HG02678 (cell line): ENCODE measurements around the gene KCMF1.

Experiments used
- ATAC-seq: cut with Tn5 transposase; IDR thresholded peaks from one replicate; pipeline ENCODE4 v1.9.1; 2021; ENCODE audit warnings: mild to moderate bottlenecking, moderate library complexity; ENCODE audit not compliant: unreplicated experiment

Gene KCMF1

DNA sequence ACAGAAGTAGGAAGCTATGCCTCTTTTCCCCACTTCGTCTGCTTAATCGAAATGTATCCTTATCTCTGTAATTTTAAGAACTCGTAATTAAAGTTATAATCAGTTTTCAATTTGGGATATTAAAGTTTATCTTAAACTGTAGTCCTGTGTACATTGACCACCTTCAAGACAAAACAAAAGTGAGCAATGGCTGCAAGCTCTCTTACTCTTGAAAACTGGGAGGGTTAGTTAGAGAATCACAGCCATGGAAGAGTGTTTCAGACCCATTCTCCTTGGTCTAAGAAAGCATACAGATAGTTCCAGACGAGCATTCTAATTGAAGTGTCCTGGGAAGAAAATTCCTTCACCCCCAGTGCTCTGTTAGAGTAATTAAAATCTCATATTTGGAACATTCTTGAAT lies 2.0 kb downstream of the KCMF1 start:
- no peak for ATAC-seq

DNA sequence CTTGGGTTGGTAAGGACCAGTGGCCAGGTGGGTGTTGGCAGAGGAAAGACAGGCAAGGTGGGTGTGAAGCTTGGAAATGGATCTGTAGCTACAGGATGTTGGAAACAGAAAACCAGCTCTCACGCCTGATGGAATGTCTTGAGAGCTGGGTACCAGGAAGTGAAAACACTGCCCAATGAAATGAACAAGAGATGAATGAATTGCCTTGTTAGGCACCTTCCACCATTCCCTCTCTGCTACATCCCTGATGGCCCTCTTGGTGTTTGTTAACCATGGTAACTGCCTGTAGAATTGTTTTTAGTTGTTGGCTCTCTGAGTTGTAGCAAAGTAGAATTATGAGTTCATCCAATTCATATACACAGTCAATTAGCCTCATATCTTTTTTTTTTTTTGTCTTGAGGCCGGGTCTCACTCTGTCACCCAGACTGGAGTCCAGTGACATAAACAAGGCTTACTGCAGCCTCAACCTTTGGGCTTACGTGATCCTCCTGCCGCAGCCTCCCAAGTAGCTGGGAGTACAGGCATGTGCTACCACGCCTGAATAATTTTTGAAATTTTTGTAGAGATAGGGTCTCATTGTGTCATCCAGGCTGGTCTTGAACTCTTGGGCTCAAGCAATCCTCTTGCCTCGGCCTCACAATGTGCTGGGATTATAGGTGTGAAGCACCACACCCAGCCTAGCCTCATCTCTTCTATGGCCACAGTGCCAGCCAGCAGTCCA lies 9.5 kb downstream of the KCMF1 start:
- ATAC-seq = no peak

DNA sequence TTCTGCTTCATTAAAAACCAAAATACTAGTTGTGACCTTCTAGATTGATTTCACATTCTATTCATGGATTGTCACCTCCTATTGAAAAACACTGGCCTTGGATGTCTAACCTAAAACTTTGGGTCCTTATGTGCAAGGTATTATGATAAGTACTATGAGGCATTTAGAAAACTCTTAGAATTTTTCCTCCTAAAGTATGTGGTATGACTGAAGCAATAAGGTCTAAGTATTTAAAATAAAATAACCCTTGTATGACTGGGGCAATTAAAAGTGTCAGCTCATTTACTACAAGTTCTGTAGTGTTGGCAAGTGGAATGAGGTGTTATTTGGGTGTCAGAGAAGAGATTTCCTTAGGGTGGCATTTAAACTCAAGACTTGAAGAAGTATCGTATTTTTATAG lies 15.1 kb downstream of the KCMF1 start:
- no peak for ATAC-seq

DNA sequence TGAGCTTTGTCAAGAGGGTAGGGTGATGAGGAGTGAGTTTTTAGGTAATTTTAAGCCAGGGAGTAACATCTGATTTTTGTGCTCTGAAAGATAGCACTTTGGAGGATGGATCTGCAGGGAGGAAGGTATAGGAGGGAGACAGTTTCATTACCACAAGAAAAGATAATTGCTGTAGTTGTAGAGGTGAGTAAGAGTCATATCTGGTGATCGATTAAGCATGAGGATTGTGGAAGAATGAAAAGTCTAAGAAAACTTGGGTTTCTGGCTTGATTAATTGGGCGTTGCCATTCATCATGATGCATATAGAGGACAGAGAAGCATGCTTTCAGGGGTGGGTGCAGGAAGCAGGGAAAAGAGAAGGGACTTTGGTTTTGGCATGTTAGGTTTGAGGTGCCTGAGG lies 18.5 kb downstream of the KCMF1 start:
- no peak for ATAC-seq

DNA sequence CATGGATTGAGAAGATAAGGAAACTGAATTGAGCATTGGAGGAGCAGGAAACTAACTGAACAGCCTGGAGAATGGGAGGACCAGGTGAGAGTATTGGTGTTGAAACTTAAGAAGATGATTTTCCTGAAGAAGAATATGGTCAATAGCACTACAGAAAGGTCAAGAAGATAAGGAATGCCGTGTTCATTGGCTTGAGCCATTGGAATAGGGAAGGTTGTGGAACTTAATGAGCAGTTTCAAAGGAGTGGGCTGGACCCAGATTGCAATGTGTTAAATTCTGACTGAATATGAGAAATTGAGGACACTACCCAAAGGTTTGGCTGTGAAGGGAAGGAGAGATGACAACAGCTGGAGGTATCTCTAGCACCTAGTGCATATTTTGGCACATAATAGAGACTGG lies 19.0 kb downstream of the KCMF1 start:
- ATAC-seq = no peak

DNA sequence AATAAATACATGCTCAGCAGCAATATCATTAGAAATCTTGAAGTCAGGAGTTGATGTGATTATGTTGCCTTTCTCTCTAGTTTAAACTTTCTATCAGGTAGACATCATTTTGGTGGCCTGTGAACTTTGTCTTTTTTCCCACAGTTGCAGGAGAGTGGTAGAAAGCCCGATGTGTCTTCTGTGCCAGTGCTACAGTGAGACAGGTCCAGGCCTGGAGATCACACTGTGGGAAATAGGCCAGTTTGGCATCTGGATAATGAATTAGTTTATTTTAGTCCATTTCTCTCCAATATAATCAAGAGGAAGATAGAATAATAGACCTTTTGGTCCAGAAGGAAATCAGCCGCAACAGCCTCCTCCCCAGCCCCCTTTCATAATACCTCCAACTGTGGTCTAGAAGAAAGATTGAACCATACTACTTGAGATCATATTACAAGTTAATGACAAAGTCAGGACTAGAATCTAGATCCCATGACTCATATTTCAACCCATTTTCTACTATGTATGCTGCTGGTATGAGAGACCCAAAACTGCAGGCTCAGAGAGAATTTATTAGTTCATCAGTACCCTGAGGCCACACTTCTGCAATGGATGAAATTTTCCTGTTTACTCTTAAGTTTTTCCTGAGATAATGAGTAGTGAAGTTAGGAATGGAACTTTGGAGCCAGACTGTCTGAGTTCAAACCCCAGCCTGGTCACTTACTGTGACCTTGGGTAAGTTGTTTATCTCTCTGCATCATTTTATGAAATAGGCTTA lies 20.6 kb downstream of the KCMF1 start:
- no peak for ATAC-seq

DNA sequence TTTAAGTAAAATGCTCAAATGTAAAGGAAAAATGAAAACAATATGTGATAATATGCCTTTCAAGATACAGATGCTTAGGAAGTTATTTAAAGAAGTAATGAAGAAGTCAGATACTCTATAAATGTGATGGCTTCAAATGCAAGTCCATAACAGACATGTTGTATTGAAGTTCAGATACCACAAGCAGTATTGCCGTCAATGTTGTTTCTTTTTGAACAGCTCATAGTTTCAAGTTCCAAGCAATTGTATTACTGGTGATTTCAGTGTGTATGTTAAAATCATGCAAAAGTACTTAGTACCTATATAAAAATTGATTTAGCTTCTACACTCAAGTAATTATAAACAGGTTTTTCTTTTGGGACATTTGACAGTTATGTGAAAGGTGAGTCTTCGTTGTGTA lies 24.9 kb downstream of the KCMF1 start:
- ATAC-seq = no peak

DNA sequence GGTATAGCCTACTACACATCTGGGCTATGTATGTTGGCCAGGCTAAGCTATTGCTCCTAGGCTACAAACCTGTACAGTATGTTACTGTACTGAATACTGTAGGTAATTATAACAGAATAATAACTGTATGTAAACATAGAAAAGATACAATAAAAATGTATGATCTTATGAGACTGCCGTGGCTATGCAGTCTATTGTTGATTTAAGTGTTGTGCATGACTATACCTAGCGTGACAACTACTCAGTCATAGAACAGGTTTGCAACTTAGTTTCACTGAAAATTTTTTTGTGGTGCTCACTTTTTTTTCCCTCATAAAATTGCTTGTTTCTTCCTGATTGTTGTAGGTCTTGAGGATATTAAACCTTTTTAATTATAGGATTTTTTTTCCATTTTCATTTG lies 25.9 kb downstream of the KCMF1 start:
- ATAC-seq = no peak

DNA sequence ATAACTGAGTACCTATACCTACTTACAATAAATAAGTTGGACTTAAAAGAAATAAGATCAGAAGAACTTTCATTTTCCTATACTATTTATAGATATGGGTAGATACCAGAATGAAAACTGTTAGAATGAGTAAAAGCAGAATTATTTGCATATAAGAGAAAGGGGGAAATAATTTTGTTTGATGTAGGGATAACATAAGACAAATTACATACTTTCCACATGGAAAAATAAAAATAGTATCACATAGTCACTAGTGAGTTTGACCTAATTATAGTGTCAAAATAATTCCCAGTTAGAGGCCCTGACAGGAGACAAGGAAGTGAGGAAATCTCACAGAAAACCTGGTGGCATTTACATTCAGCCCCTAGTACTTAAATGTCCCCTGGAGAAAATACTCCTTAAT lies 28.6 kb downstream of the KCMF1 start:
- ATAC-seq = no peak

DNA sequence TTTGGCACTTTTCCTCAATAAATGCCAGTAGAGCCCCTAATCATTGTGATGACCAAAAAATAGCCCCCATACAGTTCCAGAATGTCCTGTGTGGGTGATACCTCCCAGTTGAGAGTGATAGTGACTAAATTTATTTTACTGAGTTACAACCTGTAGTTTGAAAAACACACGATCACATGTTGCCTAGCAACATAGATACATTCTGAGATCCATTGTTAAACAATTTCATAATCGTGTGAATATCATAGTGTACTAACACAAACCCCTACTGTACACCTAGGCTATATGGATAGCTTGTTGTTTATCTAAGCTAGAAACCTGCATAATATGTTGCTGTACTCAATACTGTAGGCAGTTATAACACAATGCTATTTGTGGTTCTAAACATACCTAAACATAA lies 30.6 kb downstream of the KCMF1 start:
- ATAC-seq = no peak

DNA sequence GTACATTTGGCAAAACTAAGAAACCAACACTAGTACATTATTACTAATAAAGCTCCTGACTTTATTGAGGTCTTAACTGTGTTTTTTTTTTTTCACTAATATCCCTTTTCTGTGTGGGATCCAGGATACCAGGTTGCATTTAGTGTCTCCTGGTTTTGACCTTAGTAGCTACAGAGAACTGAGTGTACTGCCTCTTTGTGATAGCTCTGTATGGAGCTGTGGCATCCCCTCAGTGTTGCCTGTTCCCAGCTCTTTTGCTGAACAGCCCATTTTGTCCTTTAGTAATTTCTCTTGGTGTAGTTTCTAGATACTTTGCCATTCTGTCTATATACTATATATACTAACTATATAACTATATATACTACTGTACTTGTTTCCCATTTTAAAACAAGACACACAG lies 31.6 kb downstream of the KCMF1 start:
- no peak for ATAC-seq

DNA sequence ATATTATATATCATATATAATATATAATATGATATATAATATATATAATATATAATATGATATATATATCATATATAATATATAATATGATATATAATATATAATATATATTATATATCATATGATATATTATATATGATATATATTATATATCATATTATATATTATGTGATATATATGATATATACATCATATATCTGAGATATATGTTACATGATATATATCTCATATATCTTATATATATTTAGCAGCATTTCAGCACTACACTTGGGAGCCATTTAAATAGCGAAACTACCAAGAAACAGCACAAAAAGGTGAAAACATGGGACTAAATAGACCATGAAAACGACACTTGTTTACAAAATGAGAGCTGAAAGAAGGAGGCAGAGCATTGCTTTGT lies 37.3 kb downstream of the KCMF1 start:
- ATAC-seq = no peak

DNA sequence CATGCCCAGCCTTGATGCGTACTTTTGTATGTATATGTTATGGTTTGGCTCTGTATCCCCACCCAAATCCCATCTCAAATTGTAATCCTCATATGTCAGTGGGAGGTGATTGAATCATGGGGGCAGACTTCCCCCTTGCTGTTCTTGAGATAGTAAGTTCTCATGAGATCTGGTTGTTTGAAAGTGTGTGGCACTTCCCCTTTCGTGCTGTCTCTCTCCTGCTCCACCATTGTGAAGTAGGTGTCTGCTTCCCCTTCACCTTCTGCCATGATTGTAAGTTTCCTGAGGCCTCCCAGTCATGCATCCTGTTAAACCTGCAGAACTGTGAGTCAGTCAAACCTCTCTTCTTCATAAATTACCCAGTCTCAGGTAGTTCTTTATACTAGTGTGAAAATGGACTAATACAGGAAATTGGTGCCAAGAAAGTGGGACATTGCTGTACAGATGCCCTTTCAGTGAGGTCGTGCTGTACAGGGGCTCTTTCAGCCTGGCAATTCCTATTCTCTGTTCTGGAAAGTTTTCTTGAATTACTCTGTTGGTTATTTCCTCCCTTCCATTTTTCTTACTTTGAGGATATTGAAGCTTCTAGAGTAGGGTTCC lies 38.2 kb downstream of the KCMF1 start:
- ATAC-seq = no peak

DNA sequence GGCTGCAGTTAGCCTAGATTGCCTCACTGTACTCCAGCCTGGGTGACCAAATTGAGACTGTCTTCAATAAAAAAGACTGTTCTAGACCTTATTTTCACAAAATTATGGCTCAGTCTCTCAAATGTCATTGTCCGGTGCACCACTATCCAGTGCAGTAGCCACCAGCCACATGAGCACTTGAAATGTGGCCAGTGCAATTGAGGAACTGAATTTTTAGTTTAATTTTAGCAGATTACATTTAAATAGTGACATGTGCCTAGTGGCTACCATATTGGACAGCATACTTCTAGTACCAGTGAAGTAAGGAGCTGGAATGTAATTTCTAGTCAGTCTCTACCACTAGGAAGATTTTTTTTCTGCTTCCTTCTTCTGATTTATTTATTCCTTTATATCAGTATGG lies 39.4 kb downstream of the KCMF1 start:
- ATAC-seq = no peak

DNA sequence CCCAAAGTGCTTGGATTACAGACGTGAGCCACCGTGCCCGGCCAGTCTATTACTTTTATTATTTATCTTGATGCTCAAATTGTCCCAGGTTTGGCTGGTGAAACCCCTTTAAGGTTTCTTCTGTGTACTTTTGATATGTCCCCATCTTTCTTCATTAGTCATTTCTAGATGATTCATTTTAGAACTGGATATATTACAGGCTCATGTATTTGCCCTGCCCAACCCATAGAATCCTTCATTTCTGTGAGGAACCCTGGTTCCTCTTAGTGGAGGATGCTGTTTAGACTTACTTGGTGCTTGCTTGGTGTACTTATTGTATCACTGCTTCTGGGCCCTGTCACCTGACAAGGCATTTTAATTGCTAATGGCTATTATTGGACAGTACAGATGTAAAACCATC lies 40.1 kb downstream of the KCMF1 start:
- ATAC-seq = no peak

DNA sequence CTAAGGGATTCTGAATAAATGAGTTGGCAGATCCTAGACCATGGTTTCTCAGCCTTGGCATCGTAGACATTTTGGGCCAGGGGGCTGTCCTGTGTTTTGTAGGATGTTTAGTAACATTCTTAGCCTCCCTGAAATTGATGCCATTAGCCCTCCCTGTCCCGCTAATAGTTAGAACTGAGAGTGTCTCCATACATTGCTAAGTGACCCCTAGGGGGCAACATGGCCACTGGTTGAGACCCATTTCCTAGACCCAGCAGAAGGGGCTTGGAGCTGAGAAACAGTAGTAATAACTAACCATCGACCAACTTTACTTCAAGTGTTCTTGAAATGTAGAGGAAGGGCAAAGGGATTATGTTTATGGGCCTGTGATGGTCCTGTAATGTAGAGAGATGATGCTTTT lies 40.8 kb downstream of the KCMF1 start:
- ATAC-seq = no peak

DNA sequence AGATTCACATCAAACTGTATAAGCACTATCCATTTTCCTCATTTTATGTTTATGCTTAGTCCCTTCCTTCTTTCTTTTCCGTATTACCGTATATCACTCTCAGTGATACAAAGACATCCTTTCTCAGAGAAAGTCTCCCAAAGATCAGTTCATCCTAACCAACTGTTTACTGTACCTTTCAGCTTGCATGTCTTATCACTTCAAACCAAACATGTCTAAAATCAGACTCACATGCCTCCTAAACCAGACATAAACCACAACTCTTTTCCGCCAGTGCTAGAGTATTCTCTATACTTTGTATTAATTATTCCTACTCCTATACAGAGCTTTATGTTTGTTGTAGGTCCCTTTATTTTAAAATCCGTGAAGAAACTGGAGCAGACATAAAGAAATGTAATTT lies 41.5 kb downstream of the KCMF1 start:
- ATAC-seq = no peak

DNA sequence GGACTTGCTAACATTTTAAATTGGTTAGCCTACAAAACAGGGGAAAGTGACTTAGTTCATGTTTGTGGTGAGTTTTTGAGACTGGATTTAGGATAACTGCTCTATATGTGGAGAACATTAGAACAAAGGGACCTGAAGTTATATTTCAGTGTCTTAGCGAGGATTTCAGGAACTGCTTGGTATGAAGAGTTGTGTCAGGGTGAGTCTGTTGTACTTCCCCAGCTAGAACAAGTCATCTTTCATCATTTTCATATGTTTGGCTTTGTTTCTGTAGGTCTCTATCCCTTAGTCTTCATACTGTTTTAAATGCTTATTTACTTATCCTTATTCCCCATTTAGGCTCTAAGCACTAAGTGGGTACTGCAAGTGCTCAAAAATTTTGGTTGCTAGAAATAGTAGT lies 41.9 kb downstream of the KCMF1 start:
- ATAC-seq = no peak

DNA sequence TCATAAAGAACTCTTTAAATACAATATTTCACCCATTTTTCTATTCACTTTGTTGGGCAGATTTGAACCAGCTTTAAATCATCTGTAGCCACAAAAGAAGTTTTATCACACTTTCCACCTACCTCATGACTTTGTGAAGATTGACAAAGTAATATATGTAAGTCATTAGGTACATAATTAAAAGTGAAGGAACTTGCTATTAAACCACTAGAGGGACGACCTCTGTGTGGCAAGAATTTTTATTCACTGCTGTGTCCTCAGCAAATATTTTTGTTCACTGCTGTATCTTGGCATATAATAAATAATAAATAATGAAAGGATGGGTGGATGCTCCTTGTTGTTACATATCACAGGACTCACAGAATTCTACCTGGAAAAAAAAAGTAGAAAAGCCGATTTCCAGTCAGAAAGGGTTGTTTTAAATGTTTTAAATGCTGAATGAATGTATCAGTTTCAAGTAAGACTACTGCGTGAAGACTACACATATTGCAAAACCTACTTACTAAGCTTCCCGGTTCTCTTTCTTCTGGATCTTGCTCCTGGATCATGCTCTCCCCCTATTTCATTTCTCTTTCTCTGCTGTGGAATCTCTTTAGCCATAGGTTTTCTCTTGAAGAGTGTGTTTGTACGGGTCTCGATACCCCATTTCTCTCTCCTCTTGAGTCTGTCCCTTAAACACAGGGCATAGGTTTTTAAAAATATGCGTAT lies 44.8 kb downstream of the KCMF1 start:
- ATAC-seq = no peak

DNA sequence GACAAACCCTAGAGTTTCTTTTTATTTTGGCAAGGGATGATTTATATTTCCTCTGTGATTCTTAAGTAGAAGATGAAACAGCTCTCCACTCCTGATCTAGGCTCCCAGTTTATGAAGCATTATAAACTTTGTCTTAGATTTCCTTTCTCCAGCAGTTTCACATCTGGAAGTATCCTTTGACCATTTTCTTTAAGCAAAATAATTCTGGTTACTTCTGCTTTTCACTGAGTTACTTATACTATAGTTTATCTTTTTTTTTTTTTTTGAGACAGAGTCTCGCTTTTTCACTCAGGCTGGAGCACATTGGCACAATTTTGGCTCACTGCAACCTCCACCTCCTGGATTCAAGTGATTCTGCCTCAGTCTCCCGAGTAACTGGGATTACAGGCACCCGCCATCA lies 45.5 kb downstream of the KCMF1 start:
- no peak for ATAC-seq

DNA sequence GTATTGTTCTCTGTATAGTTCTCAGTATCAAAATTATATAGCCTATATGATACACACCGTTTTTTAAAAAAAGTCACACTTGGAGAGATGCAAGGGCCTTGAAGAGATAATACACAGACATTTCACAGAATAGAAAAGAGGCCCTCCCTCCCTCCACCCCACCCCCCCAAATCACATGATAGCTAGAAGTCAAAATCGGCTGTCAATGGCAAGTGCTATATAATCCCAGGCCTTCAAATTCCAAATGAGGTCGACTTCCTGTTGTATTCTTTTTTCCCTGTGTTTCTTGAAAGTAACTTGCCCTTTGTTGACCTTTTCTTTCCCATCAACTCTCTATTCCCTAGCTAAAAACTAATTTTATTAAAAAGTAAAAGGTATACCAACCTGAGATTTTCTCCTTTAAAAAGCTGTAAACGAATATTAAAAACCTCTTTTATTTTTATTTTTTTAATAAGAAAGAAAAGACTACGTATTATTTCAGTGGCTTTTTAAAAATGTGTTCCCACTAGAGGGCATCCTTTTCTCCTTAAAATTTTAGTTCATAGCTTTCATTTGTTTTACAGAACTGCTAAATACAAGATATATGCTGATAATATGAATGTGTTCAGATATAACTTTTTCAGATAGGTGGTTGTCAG lies 46.6 kb downstream of the KCMF1 start:
- no peak for ATAC-seq
